K562 (cell line): Measurements from ENCODE around the gene UHRF1. TPM values are rescaled to one million over a fixed set of nuclear protein-coding genes. Genes with fewer than 3 reads are reported as not detected.

Experiments used
- ATF1 ChIP-seq, 2 experiments: fragments of 450-650 bp in 1 of 2; IDR thresholded peaks; 2 replicates each; pipeline ENCODE4 v1.6.1; 2016; ENCODE audit warnings: missing compliant biosample characterization in 1 of 2, missing genetic modification characterization in 1 of 2
- BRD9 ChIP-seq: fragments of 450-650 bp; IDR thresholded peaks from 2 replicates; pipeline ENCODE4 v1.6.1; 2018; ENCODE audit warnings: low read depth; ENCODE audit not compliant: partially characterized antibody
- C11orf30 ChIP-seq: fragments of 450-650 bp; IDR thresholded peaks from 2 replicates; pipeline ENCODE4 v1.6.1; 2016; ENCODE audit warnings: low read depth, mild to moderate bottlenecking
- CREB1 ChIP-seq, 2 experiments: sonication (generic) in 1 of 2; formaldehyde crosslinking in 1 of 2; IDR thresholded peaks; 2 replicates each; pipeline versions ENCODE4 v1.6.1 to v1.8.0; 2012 to 2022; ENCODE audit warnings: inconsistent platforms in 1 of 2, mild to moderate bottlenecking in 1 of 2, missing genetic modification reagents in 1 of 2, moderate library complexity in 1 of 2
- DMBX1 ChIP-seq: fragments of 250-450 bp; sonication (Bioruptor Pico); IDR thresholded peaks from 2 replicates; pipeline ENCODE4 v1.8.0; 2022; ENCODE audit warnings: inconsistent platforms, mild to moderate bottlenecking, moderate library complexity, borderline replicate concordance
- ETS1 ChIP-seq: conservative IDR thresholded peaks from 2 replicates; pipeline ENCODE4 v1.6.1; 2011; ENCODE audit warnings: low read depth, mild to moderate bottlenecking, low read length; ENCODE audit not compliant: control insufficient read depth
- FOXJ2 ChIP-seq: fragments of 200-800 bp; sonication (Bioruptor generic); IDR thresholded peaks from 2 replicates; pipeline ENCODE4 v1.6.1; 2016; ENCODE audit warnings: missing genetic modification characterization, missing compliant biosample characterization
- NELFE ChIP-seq: IDR thresholded peaks from 2 replicates; pipeline ENCODE4 v1.6.1; 2011; ENCODE audit warnings: mild to moderate bottlenecking; ENCODE audit not compliant: insufficient read depth, insufficient read length
- NONO ChIP-seq, 2 experiments: fragments of 200-400 bp in 1 of 2; fragments of 450-650 bp in 1 of 2; formaldehyde crosslinking in 1 of 2; IDR thresholded peaks; 2 replicates each; pipeline ENCODE4 v1.6.1; 2017; ENCODE audit warnings: low read depth in 2 of 2, mild to moderate bottlenecking in 2 of 2, moderate library complexity in 2 of 2, low read length in 1 of 2
- PHF20 ChIP-seq: fragments of 450-650 bp; IDR thresholded peaks from 2 replicates; pipeline ENCODE4 v1.6.1; 2018; ENCODE audit not compliant: partially characterized antibody
- RCOR1 ChIP-seq, 2 experiments: IDR thresholded peaks; 2 replicates each; pipeline ENCODE4 v1.6.1; 2012; ENCODE audit warnings: low read depth in 2 of 2, low read length in 2 of 2, borderline replicate concordance in 1 of 2, improper control_type of control experiment in 1 of 2
- SAFB2 ChIP-seq: fragments of 200-400 bp; formaldehyde crosslinking; IDR thresholded peaks from 2 replicates; pipeline ENCODE4 v1.6.1; 2018; ENCODE audit warnings: borderline replicate concordance, low read length, low read depth, moderate library complexity; ENCODE audit not compliant: severe bottlenecking
- SOX6 ChIP-seq: fragments of 450-650 bp; IDR thresholded peaks from 2 replicates; pipeline ENCODE4 v1.6.1; 2014; ENCODE audit warnings: mild to moderate bottlenecking
- ZNF232 ChIP-seq: sonication (generic); formaldehyde crosslinking; IDR thresholded peaks from 2 replicates; pipeline ENCODE4 v1.8.0; 2022; ENCODE audit warnings: mild to moderate bottlenecking, missing genetic modification reagents
- polyA plus RNA-seq, 8 experiments: library from polyadenylated mRNA; depleted of rRNA in 4 of 8; stranded (reverse) in 5 of 8; unstranded in 3 of 8; fragments of >200 nt; fragmentation: Nextera tagmentation in 2 of 8; fragmentation: Illumina TruSeq in 1 of 8; extraction: Ambion mirVana in 2 of 8; extraction: Trizol in 1 of 8; gene quantifications; 2 replicates each; pipeline versions ENCODE4 v1.2.1 to v1.2.3, GENCODE V29; 2011 to 2014; ENCODE audit warnings: inconsistent platforms in 1 of 8, missing spikeins in 1 of 8
- total RNA-seq, 7 experiments: library from RNA; depleted of rRNA in 6 of 7; stranded (reverse); fragments of >200 nt in 6 of 7; fragmentation: Illumina TruSeq in 2 of 7; extraction: Trizol in 2 of 7; gene quantifications; 2 replicates each; pipeline versions ENCODE4 v1.2.1 to v1.2.3, GENCODE V29; 2011 to 2021; ENCODE audit warnings: low replicate concordance in 1 of 7
- TF ChIP-seq, protein P1 (sequence below), 2 experiments: fragments of 250-450 bp in 1 of 2; fragments of 450-650 bp in 1 of 2; sonication (Bioruptor Pico) in 1 of 2; IDR thresholded peaks; 2 replicates each; pipeline versions ENCODE4 v1.6.1 to v1.8.0; 2016 to 2021; ENCODE audit warnings: mild to moderate bottlenecking in 2 of 2, moderate library complexity in 2 of 2, missing compliant biosample characterization in 1 of 2, missing genetic modification characterization in 1 of 2
- TF ChIP-seq, protein P2 (sequence below): fragments of 450-650 bp; IDR thresholded peaks from 2 replicates; pipeline ENCODE4 v1.6.1; 2016; ENCODE audit warnings: low read depth, mild to moderate bottlenecking, moderate library complexity
- TF ChIP-seq, protein P3 (sequence below): fragments of 450-650 bp; IDR thresholded peaks from 2 replicates; pipeline ENCODE4 v1.6.1; 2018; ENCODE audit not compliant: partially characterized antibody

Gene UHRF1
- total and polyA plus RNA-seq, 9 of the 15 experiments (the other 6 are each of a cell fraction or from before 2014, with no cell fraction given): 6.0 to 101 (median 30.9) TPM

- 0 out of 2 replicates have a peak, but pooled peaks have one; percentile 24 for TF ChIP-seq ETS1
- TF ChIP-seq BRD9: peak; percentile 77
- peak in 1 of 2 experiments; percentile 71; a peak in 1 of 4 replicates for TF ChIP-seq NONO (IDR thresholded peaks at IDR 0.05; ENCODE audit: low read depth in 2 of 2, low read length in 1 of 2)
- no peak for TF ChIP-seq SAFB2
- TF ChIP-seq, protein P1, sequence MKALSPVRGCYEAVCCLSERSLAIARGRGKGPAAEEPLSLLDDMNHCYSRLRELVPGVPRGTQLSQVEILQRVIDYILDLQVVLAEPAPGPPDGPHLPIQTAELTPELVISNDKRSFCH (CRISPR knock-in tag; IDR thresholded peaks at IDR 0.05): no peak
- TF ChIP-seq, protein P1 (tag; IDR thresholded peaks at IDR 0.05): peak; percentile 41; the same call in 1 of the 2 replicates
- no peak for TF ChIP-seq ZNF232 (CRISPR knock-in tag)
- TF ChIP-seq CREB1 (IDR thresholded peaks at IDR 0.05): no peak
- peak; percentile 81 for TF ChIP-seq CREB1 (CRISPR knock-in tag; IDR thresholded peaks at IDR 0.05)
- 0 out of 2 replicates have a peak, but pooled peaks have one; percentile 1 for TF ChIP-seq ATF1 (CRISPR knock-in tag; IDR thresholded peaks at IDR 0.05)
- peak; percentile 93 for TF ChIP-seq ATF1 (tag; IDR thresholded peaks at IDR 0.05)
- TF ChIP-seq, protein P2, sequence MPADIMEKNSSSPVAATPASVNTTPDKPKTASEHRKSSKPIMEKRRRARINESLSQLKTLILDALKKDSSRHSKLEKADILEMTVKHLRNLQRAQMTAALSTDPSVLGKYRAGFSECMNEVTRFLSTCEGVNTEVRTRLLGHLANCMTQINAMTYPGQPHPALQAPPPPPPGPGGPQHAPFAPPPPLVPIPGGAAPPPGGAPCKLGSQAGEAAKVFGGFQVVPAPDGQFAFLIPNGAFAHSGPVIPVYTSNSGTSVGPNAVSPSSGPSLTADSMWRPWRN: peak; percentile 19; the same call in 1 of the 2 replicates
- TF ChIP-seq C11orf30: peak; percentile 13; the same call in 1 of the 2 replicates
- peak; percentile 75 for TF ChIP-seq PHF20
- no peak for TF ChIP-seq DMBX1 (CRISPR knock-in tag)
- TF ChIP-seq SOX6: peak; percentile 47
- TF ChIP-seq FOXJ2: peak; percentile 43; the same call in 1 of the 2 replicates
- TF ChIP-seq RCOR1 (IDR thresholded peaks at IDR 0.05; ENCODE audit: borderline replicate concordance in 1 of 2, low read depth in 2 of 2, low read length in 2 of 2): peak; percentile 23 to 78; a peak in 3 of 4 replicates
- TF ChIP-seq NELFE: no peak
- TF ChIP-seq, protein P3, sequence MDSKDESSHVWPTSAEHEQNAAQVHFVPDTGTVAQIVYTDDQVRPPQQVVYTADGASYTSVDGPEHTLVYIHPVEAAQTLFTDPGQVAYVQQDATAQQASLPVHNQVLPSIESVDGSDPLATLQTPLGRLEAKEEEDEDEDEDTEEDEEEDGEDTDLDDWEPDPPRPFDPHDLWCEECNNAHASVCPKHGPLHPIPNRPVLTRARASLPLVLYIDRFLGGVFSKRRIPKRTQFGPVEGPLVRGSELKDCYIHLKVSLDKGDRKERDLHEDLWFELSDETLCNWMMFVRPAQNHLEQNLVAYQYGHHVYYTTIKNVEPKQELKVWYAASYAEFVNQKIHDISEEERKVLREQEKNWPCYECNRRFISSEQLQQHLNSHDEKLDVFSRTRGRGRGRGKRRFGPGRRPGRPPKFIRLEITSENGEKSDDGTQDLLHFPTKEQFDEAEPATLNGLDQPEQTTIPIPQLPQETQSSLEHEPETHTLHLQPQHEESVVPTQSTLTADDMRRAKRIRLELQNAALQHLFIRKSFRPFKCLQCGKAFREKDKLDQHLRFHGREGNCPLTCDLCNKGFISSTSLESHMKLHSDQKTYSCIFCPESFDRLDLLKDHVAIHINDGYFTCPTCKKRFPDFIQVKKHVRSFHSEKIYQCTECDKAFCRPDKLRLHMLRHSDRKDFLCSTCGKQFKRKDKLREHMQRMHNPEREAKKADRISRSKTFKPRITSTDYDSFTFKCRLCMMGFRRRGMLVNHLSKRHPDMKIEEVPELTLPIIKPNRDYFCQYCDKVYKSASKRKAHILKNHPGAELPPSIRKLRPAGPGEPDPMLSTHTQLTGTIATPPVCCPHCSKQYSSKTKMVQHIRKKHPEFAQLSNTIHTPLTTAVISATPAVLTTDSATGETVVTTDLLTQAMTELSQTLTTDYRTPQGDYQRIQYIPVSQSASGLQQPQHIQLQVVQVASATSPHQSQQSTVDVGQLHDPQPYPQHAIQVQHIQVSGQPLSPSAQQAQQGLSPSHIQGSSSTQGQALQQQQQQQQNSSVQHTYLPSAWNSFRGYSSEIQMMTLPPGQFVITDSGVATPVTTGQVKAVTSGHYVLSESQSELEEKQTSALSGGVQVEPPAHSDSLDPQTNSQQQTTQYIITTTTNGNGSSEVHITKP: peak; percentile 63
Measured at GRCh38 chr19:4867534-4868285, 41.6 kb upstream of the UHRF1 start, which contains the start of gene PLIN3 (continued).
